GM10847 (cell line): ENCODE results near the gene INTS15.

Experiments used
- POLR2A ChIP-seq: IDR thresholded peaks from 2 replicates; pipeline ENCODE4 v1.6.1; 2011; ENCODE audit not compliant: insufficient read length; ENCODE audit errors: extremely low read depth

The INTS15 gene

DNA sequence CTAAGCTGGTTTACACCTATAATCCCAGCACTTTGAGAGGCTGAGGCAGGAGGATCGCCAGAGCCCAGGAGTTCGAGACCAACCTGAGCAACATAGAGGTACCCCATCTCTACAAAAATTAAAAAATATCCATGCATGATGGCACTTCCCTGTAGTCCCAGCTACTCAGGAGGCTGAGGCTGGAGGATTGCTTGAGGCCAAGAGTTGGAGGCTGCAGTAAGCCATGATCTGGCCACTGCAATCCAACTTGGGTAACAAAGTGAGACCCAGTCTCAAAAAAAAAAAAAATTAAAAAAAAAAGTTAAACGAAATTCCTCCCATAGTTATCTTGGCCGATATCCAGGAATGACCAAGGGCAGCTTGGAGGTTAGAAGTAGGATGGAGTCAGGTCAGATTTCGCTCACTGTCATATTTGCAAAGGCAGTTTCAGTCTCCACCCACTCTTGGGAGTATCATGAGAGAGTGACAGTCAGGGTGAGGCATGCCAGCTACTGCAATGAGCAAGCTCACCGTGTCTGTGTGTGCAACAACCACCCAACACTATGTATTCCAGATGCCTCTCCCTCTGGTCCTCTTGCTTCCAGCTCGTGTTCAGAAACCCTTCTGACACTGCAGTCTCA is 18.6 kb upstream of the INTS15 start:
- TF ChIP-seq POLR2A: no peak

DNA sequence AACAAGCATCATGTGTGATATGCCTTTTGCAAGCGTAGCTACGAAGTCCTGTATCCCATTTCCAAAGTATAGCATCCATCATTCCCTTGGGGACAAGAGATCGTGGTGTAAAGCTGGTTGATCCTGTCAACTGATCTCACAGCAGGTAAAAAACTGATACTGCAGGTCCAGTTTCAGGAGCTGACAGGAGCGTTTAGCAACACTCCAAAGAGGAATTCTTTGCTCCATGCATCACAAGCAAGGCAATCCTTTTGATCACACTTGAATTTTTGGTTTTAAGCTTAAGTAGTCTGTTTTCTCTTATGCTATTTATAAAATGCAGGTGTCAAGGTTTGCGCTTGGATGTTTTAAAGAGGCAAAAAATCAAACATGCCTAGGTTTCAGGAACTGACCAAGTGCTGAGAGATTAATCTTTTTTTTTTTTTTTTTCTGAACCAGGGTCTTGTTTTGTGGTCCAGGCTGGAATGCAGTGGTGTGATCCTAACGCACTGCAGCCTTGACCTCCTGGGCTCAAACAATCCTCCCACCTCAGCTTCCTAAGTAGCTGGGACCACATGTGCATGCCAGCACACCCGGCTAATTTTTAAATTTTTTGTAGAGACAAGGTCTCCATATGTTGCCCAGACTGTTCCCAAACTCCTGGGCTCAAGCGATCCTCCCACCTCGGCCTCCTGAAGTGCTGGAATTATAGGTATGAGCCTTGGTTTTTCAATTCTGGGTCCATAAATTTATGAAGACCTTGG is 14.4 kb upstream of the INTS15 start:
- no peak for TF ChIP-seq POLR2A

DNA sequence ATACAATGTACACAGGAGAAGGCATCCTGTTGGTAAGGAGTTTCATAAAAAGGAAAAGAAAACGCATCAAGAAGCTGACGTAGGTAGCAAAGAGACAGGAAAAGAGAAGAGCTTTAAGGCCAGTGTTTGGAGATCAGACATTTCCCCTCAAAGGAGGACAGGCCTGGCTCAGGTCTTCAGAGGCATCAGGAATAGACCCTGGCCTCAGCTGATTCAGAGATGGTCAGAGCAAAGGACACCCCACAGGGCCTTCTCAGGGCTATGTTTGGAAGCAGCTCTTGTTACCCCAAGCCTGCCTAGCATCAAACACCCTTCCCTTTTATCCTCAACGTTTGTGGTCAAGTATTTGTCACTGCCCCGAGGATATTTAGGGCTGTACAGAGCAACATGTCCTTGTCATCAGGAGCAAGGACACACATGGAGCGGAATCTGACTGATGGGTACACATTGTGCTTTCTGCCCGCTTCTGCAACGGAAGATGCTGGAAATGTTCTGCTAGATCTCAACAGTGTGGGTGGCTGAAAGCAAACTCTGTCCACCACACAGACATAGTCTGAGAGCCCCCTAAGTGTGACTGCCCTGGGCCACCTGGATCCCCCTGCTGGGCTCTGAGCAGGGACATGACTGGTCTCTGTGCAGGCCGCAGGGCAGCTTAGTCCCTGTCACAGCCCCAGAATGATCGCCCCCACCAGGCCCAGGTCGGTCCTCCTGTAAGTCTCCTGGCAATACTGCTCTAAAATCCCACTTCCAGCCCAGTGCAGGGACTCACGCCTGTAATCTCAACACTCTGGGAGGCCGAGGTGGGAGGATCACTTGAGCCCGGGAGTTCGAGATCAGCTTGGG is 13.6 kb upstream of the INTS15 start:
- TF ChIP-seq POLR2A: no peak

DNA sequence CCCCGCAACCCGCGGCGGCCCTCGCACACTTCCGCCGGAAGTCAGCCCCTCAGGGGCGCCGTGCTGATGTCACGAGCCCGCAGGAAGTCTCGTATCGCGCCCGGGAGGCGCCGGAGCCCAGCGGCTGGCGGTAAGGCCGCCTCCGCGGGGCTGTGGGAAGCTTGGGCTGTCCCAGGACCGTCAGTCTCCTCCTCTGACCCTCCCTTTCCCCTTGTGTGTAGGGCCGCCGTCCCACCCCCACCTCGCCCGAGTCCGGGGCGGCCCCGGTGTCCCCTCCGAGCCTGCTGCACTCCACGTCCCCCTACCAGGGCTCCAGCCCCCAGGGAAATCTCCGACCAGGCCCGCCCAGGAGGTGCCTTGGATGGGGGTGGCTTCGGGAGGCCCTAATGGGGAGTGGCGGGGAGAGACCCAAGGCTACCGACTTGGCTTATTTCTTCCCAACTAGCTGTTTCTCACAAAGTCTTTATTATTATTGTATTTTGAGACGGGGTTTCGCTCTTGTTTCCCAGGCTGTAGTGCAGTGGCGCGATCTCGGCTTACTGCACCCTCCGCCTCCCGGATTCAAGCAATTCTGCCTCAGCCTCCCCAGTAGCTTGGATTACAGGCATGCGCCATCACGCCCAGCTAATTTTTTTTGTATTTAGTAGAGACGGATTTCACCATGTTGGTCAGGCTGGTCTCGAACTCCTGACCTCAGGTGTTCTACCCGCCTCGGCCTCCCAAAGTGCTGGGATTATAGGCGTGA is 12.3 kb upstream of the INTS15 start, which contains the start of gene ZDHHC4:
TSS of gene ZDHHC4 (plus strand) at position 86 of the 745 bp plus-strand sequence. CDS start 3,108 bp downstream, outside the sequence.
- TF ChIP-seq POLR2A: peak; percentile 97

DNA sequence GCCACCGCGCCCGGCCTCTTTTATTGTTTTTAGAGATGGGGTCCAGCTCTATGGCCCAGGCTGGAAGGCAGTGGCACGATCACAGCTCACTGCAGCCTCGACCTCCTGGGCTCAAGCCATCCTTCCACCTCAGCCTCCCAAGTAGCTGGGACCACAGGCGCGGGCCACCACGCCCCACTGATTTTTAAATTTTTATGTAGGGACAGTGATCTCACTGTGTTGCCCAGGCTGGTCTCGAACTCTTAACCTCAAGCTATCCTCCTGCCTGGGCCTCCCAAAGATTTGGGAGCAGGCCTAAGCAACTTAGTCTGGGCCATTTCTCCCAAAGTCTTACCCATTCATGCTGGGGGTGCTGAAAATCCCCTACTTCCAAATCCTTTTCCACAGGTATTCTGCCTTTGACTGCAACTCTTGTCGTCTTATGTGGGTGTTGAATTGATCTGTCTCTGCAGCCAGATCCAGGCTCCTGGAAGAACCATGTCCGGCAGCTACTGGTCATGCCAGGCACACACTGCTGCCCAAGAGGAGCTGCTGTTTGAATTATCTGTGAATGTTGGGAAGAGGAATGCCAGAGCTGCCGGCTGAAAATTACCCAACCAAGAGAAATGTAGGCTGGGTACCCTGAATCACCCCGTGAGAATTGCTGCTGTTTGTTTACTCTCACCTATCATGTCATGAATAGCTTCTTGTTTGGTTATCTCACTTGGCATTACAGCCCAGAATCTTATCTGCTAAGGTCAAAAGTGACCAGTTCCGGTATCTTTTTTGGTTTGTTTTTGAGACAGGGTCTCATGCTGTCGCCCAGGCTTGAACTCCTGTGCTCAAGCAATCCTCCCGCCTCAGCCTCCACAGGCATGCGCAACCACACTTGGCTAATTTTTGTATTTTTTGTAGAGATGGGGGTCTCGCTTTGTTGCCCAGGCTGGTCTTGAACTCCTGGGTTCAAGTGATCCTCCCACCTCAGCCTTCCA is 11.4 kb upstream of the INTS15 start:
- no peak for TF ChIP-seq POLR2A

DNA sequence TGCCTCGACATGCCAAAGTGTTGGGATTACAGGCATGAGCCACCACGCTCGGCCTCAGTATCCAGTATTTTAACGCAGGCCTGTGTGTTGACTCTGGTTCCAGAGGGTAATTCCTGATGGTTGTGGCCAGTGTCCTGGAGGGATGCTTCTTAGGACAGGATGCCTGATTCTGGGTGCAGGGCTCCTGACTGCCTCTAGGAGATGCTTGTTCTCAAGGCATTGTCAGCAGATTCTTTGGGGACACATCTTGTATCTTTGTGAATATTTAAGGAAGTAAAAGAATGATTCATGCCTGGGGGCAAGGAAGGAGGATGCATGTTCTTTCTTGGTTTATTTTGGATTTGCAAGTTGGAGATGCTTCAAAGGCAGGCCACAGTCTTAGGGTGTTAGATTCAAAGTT is 10.4 kb upstream of the INTS15 start:
- no peak for TF ChIP-seq POLR2A

DNA sequence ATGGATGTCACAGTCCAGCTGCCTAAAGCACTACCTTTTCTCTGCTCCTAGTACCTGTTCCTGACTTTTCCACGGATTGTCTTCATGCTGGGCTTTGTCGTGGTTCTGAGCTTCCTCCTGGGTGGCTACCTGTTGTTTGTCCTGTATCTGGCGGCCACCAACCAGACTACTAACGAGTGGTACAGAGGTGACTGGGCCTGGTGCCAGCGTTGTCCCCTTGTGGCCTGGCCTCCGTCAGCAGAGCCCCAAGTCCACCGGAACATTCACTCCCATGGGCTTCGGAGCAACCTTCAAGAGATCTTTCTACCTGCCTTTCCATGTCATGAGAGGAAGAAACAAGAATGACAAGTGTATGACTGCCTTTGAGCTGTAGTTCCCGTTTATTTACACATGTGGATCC is 1.3 kb upstream of the INTS15 start:
- no peak for TF ChIP-seq POLR2A

DNA sequence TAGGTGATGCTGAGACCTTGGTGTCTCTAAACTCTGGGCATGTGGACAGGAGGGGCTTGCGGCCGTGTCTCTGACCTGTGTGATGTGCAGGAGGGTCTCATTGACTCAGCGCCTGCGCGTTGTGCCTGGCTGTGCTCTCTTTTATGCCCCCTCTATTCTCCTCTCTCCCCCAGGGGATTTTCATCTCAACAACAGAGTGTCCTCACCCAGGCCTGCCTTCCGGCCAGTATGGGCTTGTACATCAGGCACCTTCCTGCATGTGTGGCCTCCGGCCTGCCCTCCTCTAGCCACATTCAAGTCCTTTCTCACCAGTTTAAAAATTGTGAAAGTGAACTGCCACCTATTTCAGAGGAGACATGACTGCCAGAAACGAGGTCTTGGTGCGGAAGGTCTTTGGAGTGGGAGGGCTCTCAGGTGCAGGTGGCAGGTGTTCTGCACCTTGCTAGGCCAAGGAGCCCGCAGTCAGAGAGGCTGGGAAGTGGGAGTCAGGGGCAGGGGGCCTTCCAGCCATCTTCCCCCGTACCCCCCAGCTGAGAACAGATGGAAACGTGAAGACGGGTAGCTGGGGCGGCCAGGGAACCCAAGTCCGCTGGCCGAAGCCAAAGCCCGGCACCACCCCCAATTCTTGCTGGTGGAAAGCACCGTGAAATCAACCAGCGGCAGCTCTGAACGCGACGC is 531 bp upstream of the INTS15 start:
- TF ChIP-seq POLR2A: no peak

DNA sequence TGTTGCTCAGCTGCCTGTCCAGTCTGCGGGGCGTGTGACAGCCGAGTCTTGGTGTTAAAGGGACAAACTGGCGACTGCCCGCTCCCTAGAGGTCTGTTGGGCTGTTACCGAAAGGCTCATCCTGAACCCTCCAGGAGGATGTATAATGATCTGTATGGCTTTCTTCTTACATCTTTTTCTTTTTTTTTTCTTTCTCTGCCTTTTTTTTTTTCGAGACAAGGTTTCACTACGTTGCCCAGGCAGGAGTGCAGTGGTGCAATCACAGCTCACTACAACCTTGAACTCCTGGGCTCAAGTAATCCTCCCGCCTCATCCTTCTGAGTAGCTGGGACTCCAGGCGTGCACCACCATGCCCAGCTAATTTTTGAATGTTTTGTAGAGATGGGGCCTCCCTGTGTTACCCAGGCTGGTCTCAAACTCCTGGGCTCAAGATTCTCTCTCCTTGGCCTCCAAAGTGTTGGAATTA is 857 bp downstream of the INTS15 start:
- no peak for TF ChIP-seq POLR2A

DNA sequence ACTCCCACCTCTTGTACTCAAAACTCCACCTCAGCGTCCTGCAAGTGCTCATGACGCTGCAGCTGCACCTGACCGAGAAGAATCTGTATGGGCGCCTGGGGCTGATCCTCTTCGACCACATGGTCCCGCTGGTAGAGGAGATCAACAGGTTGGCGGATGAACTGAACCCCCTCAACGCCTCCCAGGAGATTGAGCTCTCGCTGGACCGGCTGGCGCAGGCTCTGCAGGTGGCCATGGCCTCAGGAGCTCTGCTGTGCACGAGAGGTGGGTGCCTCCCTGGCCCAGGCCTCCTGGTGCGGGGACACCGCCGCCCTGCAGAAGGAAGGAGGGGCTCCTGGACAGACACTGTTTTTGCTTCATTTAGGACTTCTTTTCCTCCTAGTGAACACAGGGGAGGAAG is 10.3 kb downstream of the INTS15 start:
- TF ChIP-seq POLR2A: no peak

DNA sequence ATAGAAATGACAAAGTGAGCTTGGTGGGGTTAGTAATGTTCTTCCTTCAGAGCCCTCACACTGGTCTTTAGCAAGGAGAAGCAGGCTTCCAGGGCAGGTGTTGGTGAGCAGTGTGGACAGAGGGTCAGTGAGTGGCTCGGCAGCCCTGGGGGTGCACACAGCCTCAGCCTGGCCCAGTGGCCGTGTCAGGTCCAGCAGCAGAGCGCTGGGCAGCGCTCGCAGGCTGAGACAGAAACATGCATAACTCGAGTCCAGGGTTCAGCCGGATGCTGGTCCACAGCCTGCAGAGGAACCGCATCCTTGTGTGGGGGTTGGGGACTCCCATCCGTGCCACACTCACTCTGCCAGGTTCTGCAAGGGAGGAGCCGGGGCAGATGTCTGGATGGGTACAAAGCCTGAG is 14.6 kb downstream of the INTS15 start:
- TF ChIP-seq POLR2A: no peak

DNA sequence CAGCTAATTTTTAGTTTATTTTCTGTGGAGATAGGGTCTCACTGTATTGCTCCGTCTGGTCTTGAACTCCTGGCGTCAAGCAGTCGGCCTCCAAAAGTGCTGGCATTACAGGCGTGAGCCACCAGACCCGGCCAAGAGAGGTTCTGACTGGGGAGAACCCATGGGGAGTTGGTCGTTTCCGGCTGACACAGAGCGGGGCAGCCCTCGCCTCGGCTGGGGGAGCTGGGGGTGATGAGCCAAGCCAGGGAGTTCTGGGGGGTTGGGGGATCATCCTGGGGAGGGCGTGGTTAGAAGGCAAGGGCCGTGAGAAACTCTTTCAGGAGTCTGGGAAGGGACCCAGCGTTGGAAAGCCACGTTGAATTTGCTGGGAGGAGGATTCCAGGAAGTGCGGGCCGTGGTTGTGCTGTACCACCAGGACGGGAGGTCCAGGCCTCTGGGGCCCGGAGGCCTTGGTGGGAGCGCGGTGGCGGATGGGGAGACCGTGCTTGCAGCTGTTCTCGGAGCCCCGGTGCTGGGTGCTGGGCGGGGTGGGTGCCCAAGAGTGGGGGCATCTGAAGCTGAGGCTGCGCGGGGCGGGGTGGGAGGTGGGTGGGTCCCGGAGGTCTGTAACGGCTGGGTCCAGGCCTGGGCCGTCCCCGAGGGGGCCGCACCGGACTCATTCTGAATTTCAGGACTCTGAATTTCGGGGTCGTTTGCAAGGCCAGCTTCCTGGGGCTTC is 17.2 kb downstream of the INTS15 start:
- no peak for TF ChIP-seq POLR2A

DNA sequence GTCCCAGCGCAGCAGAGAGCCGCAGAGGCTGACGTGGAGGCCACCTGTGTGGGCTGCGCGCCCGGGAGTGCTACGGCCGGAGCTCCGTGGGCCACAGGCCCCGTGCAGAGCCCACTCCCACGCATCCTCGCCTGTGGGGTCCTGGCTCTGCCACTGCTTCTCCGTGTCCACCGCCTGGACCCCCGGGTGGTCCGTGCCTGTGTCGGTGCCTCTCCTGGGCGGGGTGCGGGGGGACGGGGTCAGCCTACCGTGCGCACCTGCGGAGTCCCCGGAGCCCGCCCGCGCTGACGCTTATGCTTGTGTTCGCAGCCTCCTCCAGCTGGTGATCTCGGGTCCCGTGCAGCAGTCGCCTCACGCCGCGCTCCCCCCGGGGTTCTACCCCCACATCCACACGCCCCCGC is 17.8 kb downstream of the INTS15 start:
- no peak for TF ChIP-seq POLR2A
